Hepatic stellate cell (primary cell): ENCODE results near the gene DDX60.
"Not testable (repeated sequence)": the region's sequence is repeated elsewhere in the genome, so short reads cannot be mapped to it uniquely, and the experiment has no call there.

Experiments
- DNase-seq: peaks from one replicate; pipeline ENCODE4 v3.0.0; 2011; ENCODE audit warnings: low spot score

DDX60 gene

DNA sequence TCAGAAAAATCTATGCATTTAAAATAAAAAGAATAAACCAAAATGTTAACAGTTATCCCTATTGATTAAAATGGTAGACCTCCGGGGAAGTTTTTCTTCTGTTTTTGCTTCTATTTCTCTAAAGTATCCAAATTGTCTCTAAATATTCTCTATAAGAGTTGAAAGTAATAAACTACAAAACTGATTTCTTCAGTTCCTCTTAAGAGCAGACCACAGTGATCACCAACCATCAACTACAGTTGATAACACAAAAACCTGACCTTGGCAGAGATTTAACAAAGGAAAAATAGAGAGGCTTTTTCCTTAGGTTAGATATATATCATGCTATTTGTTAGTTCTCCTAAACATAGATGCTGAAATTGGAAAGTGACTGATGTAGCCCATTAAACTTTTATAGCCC lies 27.3 kb downstream of the DDX60 start:
- DNase-seq: no peak

DNA sequence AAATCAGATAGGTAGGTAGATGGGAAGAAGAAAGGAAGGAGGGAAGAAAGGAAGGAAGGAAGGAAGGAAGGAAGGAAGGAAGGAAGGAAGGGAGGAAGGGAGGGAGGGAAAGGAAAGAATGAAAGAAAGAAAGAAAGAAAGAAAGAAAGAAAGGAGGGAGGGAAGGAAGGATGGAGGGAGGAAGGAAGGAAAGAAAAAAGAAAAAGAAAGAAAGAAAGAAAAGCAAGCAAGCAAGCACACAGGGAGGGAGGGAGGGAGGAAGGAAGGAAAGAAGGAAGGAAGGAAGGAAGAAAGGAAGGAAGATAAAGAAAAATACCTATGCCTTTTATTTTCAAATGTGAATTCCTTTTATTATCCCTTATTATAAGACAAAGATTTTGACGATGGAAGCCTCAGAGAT lies 32.7 kb downstream of the DDX60 start:
- not testable (repeated sequence) for DNase-seq

DNA sequence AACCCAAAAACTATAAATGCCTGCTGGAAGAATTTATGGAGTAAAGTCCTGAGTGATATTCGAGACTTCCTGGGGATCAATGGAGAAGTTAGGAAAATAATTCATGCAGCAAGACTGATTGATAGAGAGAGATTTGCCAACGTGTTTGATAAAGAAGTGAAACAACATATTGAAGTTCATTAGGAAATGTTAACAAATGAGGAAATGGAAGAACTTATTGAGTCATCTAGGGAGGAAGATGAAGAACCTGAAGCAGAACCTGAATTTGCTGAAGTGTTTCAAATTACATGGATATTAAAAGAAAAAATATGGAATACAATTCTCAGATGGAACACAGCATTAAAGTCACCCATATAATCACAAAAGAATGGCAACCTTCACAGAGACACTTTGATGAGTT lies 39.0 kb downstream of the DDX60 start:
- no peak for DNase-seq

DNA sequence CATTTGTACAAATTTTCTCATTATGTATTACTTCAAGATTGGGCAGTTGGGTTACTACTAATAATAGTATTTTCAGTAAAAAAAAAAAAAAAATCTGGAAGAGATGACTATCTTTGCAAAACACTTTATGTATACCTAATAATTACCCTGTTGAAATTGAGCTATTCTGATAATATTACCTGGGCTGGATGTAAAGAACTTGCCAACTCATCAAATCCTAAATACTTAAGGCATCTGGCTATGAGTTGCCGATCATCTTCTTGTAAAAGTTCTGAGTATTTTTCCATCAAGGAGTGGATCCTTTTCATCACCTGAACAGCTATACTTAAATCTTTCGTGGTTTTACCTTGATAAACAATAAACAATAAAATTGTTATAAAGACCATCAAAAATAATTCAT lies 42.7 kb downstream of the DDX60 start:
- DNase-seq: no peak

DNA sequence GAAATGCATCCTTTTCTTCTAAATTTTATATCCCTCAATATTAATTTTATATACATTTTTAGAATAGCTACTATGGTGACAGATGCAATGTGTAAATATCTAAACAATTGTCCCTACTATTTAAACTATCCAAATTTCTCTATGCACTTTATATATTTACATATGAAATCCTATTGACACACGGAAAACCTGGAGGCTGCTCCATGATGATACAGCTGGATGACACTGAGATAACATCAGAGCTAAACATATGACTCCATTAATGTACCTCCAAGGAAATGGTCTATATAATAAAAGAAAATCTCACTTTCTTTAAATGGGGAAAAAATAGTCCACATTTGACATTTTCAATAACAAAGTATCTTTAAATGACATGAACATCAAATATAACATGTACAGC lies 43.7 kb downstream of the DDX60 start:
- DNase-seq: no peak

DNA sequence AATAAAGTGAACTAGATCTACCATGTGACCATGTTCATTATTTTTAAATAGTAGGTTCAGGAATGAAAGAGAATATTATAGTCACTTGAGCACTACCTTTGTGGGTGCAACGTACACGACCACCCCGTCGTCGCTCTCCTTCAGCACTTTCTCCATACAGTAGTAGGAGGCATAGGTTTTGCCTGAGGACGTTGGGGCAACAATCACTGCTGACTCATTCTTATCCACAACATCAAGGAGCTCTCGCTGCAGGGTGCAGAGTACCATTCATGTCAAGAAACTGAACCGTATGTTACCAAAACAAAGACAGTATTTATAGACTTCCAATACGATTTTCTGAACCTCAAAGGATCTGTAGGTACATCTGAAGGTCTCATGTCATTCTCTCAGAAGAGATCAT lies 44.7 kb downstream of the DDX60 start:
- DNase-seq: no peak

DNA sequence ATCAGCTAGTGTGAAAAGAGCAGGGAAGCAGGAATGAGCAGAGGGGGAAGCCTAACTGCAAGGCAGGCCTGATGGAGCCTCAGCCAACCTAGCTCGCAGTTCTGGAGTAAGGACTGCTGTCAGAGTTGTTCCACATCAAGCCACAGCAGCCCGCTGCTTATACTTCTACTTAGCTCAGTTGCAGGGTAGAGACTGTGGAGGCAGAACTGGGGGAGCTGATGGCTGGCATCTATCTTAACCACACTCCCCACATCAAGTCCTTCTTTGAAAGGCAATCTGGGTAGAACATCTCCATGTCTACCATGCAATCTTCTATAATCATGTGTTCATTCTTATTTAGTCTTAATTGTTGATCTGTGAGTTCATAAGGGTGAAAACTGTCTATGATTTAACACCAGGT lies 46.1 kb downstream of the DDX60 start:
- no peak for DNase-seq

DNA sequence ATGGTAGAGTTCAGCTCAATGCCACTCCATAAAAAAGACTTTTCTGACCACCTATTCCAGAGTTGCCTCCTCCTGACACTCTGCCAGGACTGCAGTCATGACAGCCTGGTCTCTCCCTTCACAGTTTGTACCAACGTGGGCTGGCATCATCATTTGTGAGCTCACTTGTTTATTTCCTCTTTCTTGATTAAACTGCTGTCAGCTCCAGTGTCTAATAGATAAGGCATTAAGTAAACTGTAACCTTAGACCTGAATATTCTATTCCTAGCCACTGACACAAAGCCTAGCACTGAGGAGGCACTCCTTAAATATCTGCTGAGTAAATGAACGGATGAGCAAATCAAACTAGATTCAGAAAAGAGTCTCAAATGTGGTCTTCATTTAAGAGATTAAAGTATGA lies 48.7 kb downstream of the DDX60 start:
- no peak for DNase-seq

DNA sequence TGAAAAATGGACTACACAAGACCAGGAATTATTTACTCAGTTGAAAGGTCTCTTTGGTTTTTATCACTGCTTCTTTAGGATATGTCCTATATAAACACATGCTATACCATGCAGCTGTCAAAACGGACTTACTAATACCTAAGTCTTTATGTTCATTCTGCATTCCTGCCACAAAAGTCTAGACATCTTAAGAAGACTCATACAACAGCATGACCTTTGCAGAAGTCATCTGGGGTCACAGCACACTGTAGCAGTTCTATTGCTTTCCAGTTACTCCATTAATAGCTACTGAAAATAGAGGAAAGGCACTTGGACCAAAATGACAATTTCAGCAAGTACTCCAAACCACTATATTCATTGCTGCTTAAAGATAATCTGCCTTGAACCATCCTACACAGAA lies 53.2 kb downstream of the DDX60 start:
- DNase-seq: no peak

DNA sequence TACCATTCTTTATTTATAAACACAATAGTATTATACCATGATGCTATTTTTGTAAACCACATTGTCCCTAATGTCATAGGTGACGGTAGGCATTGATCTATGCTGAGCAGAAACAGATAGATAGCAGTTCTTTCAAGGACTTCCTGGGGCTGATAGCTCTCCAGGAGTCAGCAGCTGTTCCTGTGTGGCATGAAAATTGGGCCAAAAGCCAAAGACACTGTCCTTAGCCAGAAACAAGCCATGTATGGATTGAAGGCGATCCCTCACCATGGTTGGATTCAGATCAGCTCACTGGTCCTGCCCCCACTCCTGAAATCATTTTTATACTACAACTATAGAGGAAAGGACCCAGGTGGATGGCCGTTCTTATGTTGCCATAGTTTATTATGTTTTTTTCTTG lies 53.6 kb downstream of the DDX60 start:
- no peak for DNase-seq

DNA sequence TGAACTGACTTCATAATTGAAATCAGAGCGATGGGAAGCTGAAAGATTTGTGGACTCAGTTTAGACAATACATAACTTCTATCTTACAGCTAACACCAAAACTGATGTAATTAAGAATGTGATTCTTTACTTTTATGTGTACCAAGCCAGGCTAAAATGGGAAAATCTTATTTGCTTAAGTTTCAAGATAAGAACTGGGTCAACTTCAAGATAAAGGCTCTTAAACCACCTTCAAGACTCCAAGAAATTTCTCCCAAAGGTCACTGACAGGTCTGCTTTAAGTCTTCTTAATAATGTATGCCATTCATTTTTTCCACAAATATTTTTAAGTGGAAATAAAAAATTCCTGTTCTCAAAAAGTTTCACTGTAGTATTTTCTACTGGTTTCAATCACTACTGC lies 55.5 kb downstream of the DDX60 start:
- DNase-seq: no peak

DNA sequence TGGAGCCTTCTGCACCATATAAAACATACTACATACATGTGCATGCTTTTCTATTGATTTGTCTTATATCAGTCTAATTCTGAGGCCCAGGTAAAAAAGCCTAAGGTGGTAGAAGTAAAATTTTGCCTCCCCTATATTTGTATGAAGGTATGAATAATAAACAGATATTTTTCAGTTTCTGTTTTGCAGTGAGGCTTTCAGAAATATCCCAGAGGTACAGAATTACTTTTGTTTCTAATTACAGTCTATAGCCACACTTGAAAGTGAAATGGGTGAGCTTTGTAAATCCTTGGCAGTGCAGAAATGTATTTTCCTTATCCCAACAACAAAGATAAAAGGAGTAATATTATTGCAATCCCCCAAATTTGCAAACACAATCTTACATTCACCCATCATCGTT lies 59.5 kb downstream of the DDX60 start:
- no peak for DNase-seq

DNA sequence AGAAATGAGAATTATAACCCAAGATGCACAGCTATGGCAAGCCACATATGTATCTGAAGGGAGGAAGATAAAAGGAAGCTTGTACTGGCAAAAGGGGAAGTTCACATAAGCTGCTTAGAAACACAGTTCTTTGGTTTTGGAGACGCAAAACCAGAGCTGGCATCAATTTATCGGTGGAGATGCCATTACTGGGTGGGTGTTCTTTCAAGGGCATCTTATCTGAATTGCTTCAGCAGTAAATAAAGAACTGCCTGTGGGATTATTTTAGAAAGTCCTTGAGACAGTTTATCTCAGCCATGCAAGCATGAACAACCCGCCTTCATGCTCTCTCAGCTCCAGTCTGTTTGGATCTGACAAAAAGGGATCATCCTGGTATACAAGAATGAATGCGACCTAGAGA lies 60.8 kb downstream of the DDX60 start:
- DNase-seq: no peak

DNA sequence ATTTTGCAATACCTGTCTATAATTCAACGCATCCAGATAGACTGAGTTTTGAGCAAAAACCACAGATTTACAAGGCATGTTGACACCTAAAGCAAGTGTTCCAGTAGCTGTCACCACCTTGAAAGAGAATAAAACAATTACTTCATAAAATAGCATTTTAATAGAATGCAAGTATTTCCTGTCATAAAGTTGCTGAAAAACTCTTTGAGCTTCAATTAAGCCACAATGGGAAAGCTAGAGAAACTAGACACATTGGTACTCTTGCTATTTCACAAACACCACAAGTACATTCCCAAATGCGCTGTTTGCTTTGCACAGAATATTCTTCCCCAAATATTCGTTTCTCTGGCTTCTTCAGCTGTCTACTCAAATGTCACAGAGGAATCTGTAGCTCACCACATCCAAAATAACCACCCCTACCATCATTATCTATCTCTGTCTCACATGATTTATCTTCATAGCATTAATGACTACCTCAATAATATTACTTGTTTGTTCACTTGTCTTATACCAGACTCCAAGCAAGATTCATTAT lies 70.3 kb downstream of the DDX60 start:
- DNase-seq: no peak

DNA sequence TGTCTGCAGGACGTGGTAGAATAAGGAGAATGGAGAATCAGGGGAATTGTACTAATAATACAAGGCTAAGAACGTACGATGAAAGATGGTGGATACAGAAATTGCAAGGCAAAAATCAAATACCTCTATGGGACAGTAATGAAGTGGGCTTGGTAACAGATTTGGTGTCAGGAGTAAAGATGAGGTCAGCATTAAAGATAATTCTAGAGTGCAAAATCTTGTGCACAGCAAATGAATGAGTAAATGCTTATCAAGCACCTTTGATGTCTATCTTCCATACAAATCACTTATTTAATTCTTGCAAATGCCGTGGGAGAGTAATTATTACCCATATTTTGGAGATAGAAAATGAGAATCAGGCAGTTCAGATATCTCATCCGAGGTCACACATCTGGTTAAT lies 70.9 kb downstream of the DDX60 start:
- DNase-seq: no peak

DNA sequence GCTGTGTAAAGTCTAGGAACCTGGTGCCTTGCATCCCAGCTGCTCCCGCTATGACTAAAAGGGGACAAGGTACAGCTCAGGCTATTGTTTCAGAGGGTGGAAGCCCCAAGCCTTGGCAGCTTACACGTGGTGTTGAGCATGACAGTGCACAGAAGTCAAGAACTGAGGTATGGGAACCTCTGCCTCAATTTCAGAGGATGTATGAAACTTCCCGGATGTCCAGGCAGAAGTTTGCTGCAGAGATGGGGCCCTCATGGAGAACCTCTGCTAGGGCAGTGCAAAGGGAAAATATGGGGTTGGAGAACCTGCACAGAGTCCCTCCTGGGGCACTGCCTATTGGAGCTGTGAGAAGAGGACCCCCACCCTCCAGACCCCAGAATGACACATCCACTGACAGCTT lies 76.6 kb downstream of the DDX60 start:
- no peak for DNase-seq

DNA sequence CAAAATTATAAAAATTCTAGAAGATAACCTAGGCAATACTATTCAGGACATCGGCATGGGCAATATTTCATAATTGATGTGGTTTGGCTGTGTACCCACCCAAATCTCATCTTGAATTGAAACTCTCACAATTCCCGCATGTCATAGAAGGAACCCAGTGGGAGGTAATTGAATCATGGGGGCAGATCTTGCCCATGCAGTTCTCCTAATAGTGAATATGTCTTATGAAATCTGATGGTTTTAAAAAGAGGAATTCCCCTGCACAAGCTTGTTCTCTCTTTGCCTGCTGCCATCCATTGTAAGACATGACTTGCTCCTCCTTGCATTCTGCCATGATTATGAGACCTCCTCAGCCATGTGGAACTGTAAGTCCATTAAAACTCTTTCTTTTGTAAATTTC lies 77.7 kb downstream of the DDX60 start:
- no peak for DNase-seq

DNA sequence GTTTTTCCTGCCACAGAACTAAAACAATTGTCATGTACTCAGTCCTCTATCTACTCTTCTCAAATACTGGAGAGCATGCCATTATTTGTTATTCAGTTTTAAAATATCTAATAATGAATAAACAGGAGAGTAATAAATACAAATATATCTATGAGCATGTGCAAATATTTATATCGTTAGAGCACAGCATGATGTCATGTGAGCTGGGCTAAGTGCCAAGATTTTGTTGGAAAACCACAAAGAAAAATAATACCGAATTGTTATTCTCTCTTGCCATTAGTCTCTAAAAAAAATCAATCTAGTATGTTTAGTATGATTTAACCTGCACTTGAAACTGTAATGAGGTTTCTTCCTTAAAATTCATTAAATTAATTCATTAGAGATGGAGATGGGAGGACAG lies 97.3 kb downstream of the DDX60 start:
- DNase-seq: no peak

DNA sequence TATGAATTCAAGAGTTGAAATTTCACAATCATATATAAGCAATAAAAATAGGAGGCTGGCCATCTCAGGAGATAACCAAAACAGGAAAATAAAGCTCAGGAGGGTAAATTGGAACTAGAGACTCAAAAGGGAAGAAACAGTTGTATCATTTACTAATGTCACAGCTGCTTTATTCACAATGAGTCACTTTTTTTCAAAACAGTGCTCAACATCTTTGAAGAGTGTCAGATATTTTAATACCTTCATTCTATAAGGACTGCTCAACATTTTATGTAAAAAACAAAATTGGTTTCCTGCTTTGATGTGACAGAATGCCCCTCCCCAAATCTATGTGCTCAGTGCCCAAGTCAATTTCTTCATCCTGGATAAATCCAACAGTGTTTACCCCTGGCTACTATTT lies 97.7 kb downstream of the DDX60 start:
- no peak for DNase-seq

DNA sequence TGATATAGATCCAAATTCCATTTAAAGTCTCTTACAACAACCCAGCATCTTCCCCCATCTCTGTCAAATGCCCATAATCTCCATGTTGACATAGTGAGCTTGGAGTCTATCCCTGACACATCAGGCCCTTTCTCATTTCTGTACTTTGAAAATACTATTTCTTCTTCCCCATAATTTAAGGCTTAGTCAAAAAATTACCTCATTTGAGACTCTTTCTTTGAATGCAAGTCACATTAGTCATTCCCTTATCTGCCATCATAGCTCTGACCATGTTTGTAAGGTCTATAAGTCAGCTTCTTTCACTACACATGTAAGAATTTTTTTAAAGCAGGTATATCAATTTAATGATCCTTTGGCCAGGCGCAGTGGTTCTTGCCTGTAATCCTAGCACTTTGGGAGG lies 99.9 kb downstream of the DDX60 start:
- peak; percentile 43 for DNase-seq

DNA sequence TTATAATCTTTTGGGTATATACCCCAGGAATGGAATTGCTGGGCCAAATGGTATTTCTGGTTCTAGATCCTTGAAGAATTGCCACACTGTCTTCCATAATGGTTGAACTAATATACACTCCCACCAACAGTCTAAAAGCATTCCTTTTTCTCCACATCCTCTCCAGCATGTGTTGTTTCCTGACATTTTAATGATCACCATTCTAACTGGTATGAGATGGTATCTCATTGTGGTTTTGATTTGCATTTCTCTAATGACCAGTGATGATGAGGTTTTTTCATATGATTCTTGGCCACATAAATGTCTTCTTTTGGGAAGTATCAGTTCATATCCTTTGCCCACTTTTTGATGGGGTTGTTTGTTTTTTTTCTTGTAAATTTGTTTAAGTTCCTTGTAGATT lies 105.0 kb downstream of the DDX60 start:
- DNase-seq: not testable (repeated sequence)

DNA sequence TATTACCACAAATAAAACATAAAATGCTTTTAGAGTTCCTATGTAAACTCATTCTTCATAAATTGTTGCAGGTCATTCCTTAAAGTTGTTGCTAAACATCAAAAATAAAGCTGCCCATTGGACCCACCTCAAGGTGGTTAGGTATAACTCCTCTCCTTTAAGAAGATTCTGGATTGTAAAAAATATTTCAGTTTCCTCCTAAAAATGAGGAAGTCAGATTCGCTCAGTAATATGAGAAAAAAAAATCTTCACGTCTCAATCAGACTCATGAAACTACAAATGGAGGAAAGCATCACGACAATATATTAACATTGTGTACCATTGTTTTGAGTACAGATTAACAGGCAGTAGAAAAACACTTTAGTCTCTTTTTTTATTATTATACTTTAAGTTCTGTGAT lies 105.9 kb downstream of the DDX60 start:
- DNase-seq: no peak

DNA sequence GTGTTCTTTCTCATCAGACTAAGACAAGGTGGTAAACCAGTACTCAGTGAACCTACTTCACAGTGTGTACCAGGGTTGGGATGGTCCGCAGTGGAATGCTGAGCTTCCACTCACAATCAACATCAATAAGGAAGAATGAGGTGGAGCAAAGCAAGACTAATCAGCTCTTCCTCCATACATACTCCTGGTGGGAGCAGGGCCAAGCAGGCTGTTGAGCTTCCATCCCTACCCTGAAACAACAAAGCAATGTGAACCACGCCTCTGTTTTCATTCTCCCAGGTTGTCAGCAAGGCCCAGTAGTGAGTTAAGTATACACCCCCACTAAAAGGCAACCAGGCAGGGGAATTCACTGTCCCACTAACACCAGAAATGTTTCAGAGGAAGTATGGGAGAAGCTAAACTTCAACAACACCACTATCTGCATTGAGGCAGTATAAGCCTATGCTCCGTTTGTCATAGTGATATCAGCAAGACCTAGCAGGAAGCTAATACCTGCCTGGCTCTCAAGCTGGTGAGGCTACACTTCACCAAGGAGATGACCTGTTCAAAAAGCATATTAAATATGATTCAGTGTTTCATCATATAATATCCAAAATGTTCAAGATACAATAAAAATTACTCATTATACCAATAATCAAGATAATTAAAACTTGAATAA lies 109.5 kb downstream of the DDX60 start:
- DNase-seq: no peak

DNA sequence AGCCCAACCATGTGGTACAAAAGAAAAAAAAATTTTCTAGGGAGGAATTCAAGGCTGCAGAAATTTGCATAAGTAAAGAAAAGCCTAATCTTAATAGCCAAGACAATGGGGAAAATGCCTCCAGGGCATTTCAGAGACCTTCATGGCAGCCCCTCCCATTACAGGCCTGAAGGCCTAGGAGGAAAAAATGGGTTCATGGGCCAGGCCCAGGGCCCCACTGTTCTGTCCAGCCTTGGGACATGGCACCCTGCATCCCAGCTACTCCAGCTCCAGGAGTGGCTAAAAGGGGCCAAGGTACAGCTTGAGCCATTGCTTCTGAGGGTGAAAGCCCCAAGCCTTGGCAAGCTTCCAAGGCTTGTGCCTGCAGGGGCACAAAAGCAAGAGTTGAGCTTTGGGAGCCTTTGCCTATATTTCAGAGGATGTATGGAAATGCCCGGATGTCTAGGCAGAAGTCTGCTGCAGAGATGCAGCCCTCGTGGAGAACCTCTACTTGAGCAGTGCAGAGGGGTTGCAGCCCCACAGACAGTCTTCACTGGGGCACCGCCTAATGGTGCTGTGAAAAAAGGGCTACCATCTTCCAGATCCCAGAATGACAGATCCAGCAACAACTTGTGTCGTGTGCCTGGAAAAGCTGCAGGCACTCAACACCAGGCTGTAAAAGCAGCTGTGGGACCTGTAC lies 115.2 kb downstream of the DDX60 start:
- no peak for DNase-seq
